WTC11 (cell line): ENCODE results near the gene MSI2.

ENCODE experiments used
- ATF1 ChIP-seq: sonication (generic); formaldehyde crosslinking; IDR thresholded peaks from 2 replicates; pipeline ENCODE4 v1.8.1; 2023; ENCODE audit warnings: mild to moderate bottlenecking, moderate library complexity, missing genetic modification reagents
- CBFB ChIP-seq: sonication (generic); formaldehyde crosslinking; IDR thresholded peaks from 2 replicates; pipeline ENCODE4 v1.8.1; 2022; ENCODE audit warnings: mild to moderate bottlenecking, low read depth, missing genetic modification reagents
- ESRRA ChIP-seq: sonication (generic); formaldehyde crosslinking; IDR thresholded peaks from 2 replicates; pipeline ENCODE4 v1.8.1; 2022; ENCODE audit warnings: mild to moderate bottlenecking, missing genetic modification reagents, borderline replicate concordance
- FOXJ3 ChIP-seq: sonication (generic); formaldehyde crosslinking; IDR thresholded peaks from 2 replicates; pipeline ENCODE4 v1.9.0; 2021; ENCODE audit warnings: missing genetic modification reagents, mild to moderate bottlenecking, borderline replicate concordance
- JAZF1 ChIP-seq: fragments of 250-450 bp; sonication (Bioruptor Pico); IDR thresholded peaks from 2 replicates; pipeline ENCODE4 v1.9.0; 2021; ENCODE audit warnings: moderate library complexity, mild to moderate bottlenecking, inconsistent platforms
- KAT7 ChIP-seq: sonication (generic); formaldehyde crosslinking; IDR thresholded peaks from 2 replicates; pipeline ENCODE4 v1.8.1; 2023; ENCODE audit warnings: missing genetic modification reagents, mild to moderate bottlenecking, borderline replicate concordance
- MYBL2 ChIP-seq: sonication (generic); formaldehyde crosslinking; IDR thresholded peaks from 2 replicates; pipeline ENCODE4 v1.8.1; 2023; ENCODE audit warnings: mild to moderate bottlenecking, moderate library complexity, missing genetic modification reagents
- NR1H2 ChIP-seq: sonication (generic); formaldehyde crosslinking; IDR thresholded peaks from 2 replicates; pipeline ENCODE4 v1.9.0; 2021; ENCODE audit warnings: mild to moderate bottlenecking, moderate library complexity, missing genetic modification reagents
- PREB ChIP-seq: sonication (generic); formaldehyde crosslinking; IDR thresholded peaks from 2 replicates; pipeline ENCODE4 v1.8.1; 2022; ENCODE audit warnings: mild to moderate bottlenecking, missing genetic modification reagents, moderate library complexity, borderline replicate concordance
- ZNF263 ChIP-seq: sonication (generic); formaldehyde crosslinking; IDR thresholded peaks from 2 replicates; pipeline ENCODE4 v1.8.1; 2022; ENCODE audit warnings: low read depth, mild to moderate bottlenecking, moderate library complexity, missing genetic modification reagents
- ZNF512 ChIP-seq: sonication (generic); formaldehyde crosslinking; IDR thresholded peaks from 2 replicates; pipeline ENCODE4 v1.8.1; 2022; ENCODE audit warnings: missing genetic modification reagents, borderline replicate concordance
- TF ChIP-seq, protein P1 (sequence below): fragments of 200-600 bp; IDR thresholded peaks from 2 replicates; pipeline ENCODE4 v1.8.0; 2022; ENCODE audit warnings: antibody characterized with exemption

GRCh38 chr17:57605675-57606105 lies 349.4 kb downstream of the MSI2 start:
- TF ChIP-seq JAZF1 (CRISPR knock-in tag) (no peak), MYBL2 (CRISPR knock-in tag) (no peak), PREB (CRISPR knock-in tag) (no peak), CBFB (no peak), ATF1 (CRISPR knock-in tag) (no peak), NR1H2 (no peak), KAT7 (CRISPR knock-in tag) (no peak), FOXJ3 (CRISPR knock-in tag) (no peak), ZNF263 (CRISPR knock-in tag) (no peak), ZNF512 (CRISPR knock-in tag) (no peak), ESRRA (no peak)
- TF ChIP-seq, protein P1, sequence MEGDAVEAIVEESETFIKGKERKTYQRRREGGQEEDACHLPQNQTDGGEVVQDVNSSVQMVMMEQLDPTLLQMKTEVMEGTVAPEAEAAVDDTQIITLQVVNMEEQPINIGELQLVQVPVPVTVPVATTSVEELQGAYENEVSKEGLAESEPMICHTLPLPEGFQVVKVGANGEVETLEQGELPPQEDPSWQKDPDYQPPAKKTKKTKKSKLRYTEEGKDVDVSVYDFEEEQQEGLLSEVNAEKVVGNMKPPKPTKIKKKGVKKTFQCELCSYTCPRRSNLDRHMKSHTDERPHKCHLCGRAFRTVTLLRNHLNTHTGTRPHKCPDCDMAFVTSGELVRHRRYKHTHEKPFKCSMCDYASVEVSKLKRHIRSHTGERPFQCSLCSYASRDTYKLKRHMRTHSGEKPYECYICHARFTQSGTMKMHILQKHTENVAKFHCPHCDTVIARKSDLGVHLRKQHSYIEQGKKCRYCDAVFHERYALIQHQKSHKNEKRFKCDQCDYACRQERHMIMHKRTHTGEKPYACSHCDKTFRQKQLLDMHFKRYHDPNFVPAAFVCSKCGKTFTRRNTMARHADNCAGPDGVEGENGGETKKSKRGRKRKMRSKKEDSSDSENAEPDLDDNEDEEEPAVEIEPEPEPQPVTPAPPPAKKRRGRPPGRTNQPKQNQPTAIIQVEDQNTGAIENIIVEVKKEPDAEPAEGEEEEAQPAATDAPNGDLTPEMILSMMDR, result no peak
